Left lung (tissue), 10 donors: ENCODE measurements around the gene ALDH3A1. TPM values are rescaled to one million over a fixed set of nuclear protein-coding genes. Genes with fewer than 3 reads are reported as not detected.
A peak's percentile ranks its signal among the peaks of the same experiment; 100 is the strongest.

Experiments
- ATAC-seq: fragments of 200-7000 bp; cut with Tn5 transposase; one replicate; pipeline ENCODE4 v1.9.1; 2020; ENCODE audit warnings: moderate library complexity
- DNase-seq, 4 donors: peaks; one replicate each; pipeline ENCODE4 v3.0.0-alpha.2; 2013 to 2020
- H3K27ac ChIP-seq, 2 donors: fragments of 200-600 bp; sonication (generic) in 1 of 2; one replicate each; pipeline versions ENCODE4 v1.5.0 to v1.8.0; 2020 to 2021
- H3K27me3 ChIP-seq, 2 donors: fragments of 200-600 bp; sonication (generic) in 1 of 2; one replicate each; pipeline versions ENCODE4 v1.5.0 to v1.8.0; 2020 to 2021
- H3K36me3 ChIP-seq, 2 donors: fragments of 200-600 bp; sonication (generic) in 1 of 2; one replicate each; pipeline versions ENCODE4 v1.5.0 to v1.8.0; 2020 to 2021
- H3K4me1 ChIP-seq, 2 donors: fragments of 200-600 bp; one replicate each; pipeline ENCODE4 v1.8.0; 2021
- H3K4me3 ChIP-seq, 2 donors: fragments of 200-600 bp; sonication (generic) in 1 of 2; one replicate each; pipeline versions ENCODE4 v1.5.0 to v1.8.0; 2020 to 2021; ENCODE audit warnings: mild to moderate bottlenecking in 1 of 2
- H3K9me3 ChIP-seq, 2 donors: fragments of 200-600 bp; sonication (generic) in 1 of 2; one replicate each; pipeline versions ENCODE4 v1.5.0 to v1.8.0; 2020 to 2021
- intact Hi-C, 2 donors: fragments of 100-400 bp; cut with DNase I; formaldehyde crosslinking; loops; one replicate each; pipeline versions ENCODE4 v1.11.2 to v1.14.2; 2022
- polyA plus RNA-seq, 6 donors: library from polyadenylated mRNA; unstranded; fragments of 120-200 nt; gene quantifications; one replicate each; pipeline ENCODE4 v1.2.1, GENCODE V29; 2013; ENCODE audit not compliant: insufficient read length in 6 of 6
- total RNA-seq, 2 donors: library from RNA; stranded (reverse); fragmentation: NEBNext Ultra II Directional; extraction: Animal tissue kit (Norgen Biotek cat#: 25700); gene quantifications; one replicate each; pipeline ENCODE4 v1.2.1, GENCODE V29; 2021
- TF ChIP-seq, protein P1 (sequence below), 2 donors: fragments of 200-600 bp; sonication (generic) in 1 of 2; IDR thresholded peaks; one replicate each; pipeline versions ENCODE4 v1.5.0 to v1.8.0; 2021; ENCODE audit warnings: antibody characterized with exemption in 2 of 2
- donor health status: DM: no; HTN: yes; CAD: no.
- donor health status: DM: no; HTN: no; CAD: no.

Gene ALDH3A1
- total and polyA plus RNA-seq, 8 donors = 0.41 to 4.7 (median 0.68) TPM

- TF ChIP-seq, protein P1, sequence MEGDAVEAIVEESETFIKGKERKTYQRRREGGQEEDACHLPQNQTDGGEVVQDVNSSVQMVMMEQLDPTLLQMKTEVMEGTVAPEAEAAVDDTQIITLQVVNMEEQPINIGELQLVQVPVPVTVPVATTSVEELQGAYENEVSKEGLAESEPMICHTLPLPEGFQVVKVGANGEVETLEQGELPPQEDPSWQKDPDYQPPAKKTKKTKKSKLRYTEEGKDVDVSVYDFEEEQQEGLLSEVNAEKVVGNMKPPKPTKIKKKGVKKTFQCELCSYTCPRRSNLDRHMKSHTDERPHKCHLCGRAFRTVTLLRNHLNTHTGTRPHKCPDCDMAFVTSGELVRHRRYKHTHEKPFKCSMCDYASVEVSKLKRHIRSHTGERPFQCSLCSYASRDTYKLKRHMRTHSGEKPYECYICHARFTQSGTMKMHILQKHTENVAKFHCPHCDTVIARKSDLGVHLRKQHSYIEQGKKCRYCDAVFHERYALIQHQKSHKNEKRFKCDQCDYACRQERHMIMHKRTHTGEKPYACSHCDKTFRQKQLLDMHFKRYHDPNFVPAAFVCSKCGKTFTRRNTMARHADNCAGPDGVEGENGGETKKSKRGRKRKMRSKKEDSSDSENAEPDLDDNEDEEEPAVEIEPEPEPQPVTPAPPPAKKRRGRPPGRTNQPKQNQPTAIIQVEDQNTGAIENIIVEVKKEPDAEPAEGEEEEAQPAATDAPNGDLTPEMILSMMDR (IDR thresholded peaks at IDR 0.05) = no peak
- intact Hi-C loops = no loop called here
- H3K9me3 ChIP-seq = no peaks in the 10 kb centered on the region
- ATAC-seq (no peak), DNase-seq (peak in 1 of 4 donors; percentile 53)
- no peak overlapping the region for H3K4me3 ChIP-seq
- H3K36me3 ChIP-seq = no peaks in the 10 kb centered on the region
- no peaks in the 10 kb centered on the region for H3K27me3 ChIP-seq
- no peak overlapping the region for H3K27ac ChIP-seq
- H3K4me1 ChIP-seq = peaks cover 0 to 4% of the 10 kb centered on the region in 2 donors
Measured at GRCh38 chr17:19706791-19707727, 41.0 kb downstream of the ALDH3A1 start.

GRCh38 chr17:19705771-19706770 lies 42.0 kb downstream of the ALDH3A1 start:
- Histone ChIP-seq H3K36me3 (no peaks in the 10 kb centered on the region), H3K27ac (no peak overlapping the region), H3K4me1 (peaks cover 0 to 4% of the 10 kb centered on the region in 2 donors), H3K27me3 (no peaks in the 10 kb centered on the region), H3K9me3 (no peaks in the 10 kb centered on the region), H3K4me3 (no peak overlapping the region)
- TF ChIP-seq, protein P1 (IDR thresholded peaks at IDR 0.05) = no peak
- DNase-seq (peak in 1 of 4 donors; percentile 49), ATAC-seq (no peak)
- intact Hi-C loops = no loop called here

GRCh38 chr17:19705201-19705600 lies 42.9 kb downstream of the ALDH3A1 start:
- no peak overlapping the region for H3K27ac ChIP-seq
- DNase-seq (no peak), ATAC-seq (no peak)
- intact Hi-C loops = no loop called here
- TF ChIP-seq, protein P1 (IDR thresholded peaks at IDR 0.05) = no peak
- H3K4me1 ChIP-seq = peaks cover 0 to 4% of the 10 kb centered on the region in 2 donors
- H3K9me3 ChIP-seq = no peaks in the 10 kb centered on the region
- no peaks in the 10 kb centered on the region for H3K27me3 ChIP-seq
- H3K36me3 ChIP-seq = no peaks in the 10 kb centered on the region
- no peak overlapping the region for H3K4me3 ChIP-seq

GRCh38 chr17:19703828-19704613 lies 44.1 kb downstream of the ALDH3A1 start:
- Histone ChIP-seq H3K4me3 (no peak overlapping the region), H3K36me3 (no peaks in the 10 kb centered on the region), H3K27me3 (no peaks in the 10 kb centered on the region), H3K27ac (no peak overlapping the region), H3K4me1 (peaks cover 0 to 4% of the 10 kb centered on the region in 2 donors), H3K9me3 (no peaks in the 10 kb centered on the region)
- intact Hi-C loops = no loop called here
- DNase-seq (peak in 1 of 4 donors; percentile 70), ATAC-seq (peak; percentile 76)
- TF ChIP-seq, protein P1 (IDR thresholded peaks at IDR 0.05) = no peak
